Retinal pigment epithelial cell (primary cell): ENCODE results near the gene IL1R2.
"Not testable (repeated sequence)": the region's sequence is repeated elsewhere in the genome, so short reads cannot be mapped to it uniquely, and the experiment has no call there.

Source experiments
- DNase-seq: peaks from one replicate; pipeline ENCODE4 v3.0.0-alpha.2; 2010; ENCODE audit warnings: low read depth
- H3K4me3 ChIP-seq: 2 replicates; pipeline ENCODE4 v1.5.1; 2011; ENCODE audit warnings: mild to moderate bottlenecking, low read length, control low read depth, moderate library complexity
- TF ChIP-seq, protein P1 (sequence below): conservative IDR thresholded peaks from 2 replicates; pipeline ENCODE4 v1.5.1; 2011; ENCODE audit warnings: low read depth, low read length, control low read depth, inconsistent platforms

IL1R2 gene

DNA sequence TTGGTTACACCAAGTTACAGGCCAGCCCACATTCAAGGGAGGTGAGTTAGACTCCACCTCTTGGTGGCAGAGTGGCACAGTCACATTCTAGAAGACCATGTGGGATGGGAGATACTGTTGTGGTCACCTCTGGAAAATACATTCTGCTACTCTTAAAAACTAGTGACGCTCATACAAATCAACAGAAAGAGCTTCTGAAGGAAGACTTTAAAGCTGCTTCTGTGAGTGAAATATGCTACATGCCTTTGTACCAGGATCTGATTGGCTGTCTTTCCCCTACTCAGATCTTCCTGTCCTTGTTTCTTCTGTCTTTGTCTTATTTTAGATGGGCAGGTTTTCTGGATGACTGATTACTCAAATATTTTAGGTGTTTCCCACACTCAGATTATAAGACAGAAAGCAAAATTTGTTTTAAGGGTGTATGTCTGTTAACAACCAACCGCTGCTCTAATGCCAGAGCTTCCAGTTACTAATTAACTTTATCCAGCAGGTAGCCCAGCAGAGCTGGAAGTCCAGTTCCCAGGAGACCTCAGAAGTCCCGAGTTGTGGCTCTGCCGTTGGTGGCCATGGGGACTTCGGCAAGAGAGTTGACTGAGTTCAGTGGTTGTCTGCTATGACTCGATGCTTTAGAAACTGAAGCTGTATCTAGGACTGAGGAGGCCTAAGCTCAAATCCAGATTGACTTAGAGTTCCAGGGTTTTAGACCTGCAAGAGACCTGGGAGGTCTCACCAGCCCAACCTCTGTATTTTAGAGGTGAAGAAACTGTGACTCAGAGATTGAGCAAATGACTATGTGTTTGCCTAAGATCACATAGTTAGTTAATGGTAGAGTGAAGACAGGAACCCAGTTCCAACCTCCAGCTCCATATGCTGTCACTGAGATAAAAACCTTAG, 7.4 kb downstream of the IL1R2 start:
- TF ChIP-seq, protein P1, sequence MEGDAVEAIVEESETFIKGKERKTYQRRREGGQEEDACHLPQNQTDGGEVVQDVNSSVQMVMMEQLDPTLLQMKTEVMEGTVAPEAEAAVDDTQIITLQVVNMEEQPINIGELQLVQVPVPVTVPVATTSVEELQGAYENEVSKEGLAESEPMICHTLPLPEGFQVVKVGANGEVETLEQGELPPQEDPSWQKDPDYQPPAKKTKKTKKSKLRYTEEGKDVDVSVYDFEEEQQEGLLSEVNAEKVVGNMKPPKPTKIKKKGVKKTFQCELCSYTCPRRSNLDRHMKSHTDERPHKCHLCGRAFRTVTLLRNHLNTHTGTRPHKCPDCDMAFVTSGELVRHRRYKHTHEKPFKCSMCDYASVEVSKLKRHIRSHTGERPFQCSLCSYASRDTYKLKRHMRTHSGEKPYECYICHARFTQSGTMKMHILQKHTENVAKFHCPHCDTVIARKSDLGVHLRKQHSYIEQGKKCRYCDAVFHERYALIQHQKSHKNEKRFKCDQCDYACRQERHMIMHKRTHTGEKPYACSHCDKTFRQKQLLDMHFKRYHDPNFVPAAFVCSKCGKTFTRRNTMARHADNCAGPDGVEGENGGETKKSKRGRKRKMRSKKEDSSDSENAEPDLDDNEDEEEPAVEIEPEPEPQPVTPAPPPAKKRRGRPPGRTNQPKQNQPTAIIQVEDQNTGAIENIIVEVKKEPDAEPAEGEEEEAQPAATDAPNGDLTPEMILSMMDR, result no peak
- no peak for DNase-seq
- H3K4me3 ChIP-seq, result no peak overlapping the region

DNA sequence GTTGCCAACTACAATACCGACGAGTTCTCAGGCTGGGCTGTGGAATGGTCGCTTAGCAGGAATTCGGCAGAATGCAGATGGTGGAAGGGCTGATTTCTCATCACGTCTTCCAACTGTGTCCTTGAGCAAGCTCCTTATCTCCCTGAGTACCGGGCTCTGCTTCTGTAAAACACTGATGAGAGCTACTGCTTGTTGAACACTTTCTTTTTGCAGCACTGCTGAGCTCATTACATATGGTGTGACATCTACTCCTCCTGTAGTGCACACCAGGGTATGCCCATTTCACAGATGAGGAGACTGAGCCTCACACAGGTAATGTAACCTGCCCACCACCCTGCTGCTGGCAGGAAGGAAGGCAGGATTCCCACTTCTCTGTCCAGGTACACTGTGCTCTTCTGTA, 8.3 kb downstream of the IL1R2 start:
- TF ChIP-seq, protein P1, result no peak
- no peak for DNase-seq
- no peak overlapping the region for H3K4me3 ChIP-seq

DNA sequence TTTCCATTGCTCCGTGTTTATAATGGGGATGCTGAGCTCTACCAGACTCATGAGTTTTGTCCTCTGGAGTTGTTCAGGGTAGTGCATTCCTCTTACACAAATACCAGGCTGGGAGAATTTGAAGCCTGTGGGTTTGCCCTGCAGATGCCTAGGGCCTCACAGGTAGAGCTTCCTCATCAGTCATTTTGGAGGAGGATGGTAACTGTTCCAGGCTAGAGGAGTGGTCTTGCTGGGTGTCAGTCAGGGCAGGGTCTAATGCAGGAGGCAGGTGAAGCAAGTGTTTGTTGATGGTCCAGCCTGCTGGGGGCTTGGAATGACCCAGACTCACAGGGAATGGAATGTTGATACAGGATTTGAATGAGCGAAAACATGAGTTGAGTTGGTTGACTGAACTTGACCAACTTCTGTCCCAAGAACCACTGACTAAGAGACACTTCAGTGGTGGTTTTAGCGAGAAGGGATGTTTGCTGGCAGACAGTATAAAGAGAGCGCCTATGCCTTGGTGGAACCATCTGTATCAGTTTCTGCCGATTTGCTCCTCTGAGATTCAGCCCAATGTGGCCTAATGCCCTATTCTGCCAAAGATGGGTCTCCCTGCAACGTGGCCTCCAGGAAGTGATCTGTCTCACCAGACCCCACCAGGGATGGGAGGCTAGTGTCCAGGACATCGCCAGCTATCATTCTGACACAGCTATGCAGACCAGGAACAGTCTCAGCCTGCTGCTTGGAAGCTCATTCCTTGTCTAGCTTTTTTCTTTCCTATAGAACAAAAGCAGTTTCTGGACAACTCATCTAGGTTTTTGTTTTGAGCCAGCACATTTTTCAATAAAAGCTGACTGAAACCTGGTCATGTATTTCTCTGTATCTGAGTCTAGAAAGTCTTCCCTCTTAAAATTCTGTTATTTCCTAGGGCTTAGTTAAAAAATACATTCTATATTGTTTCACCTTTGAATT, 9.3 kb downstream of the IL1R2 start:
- TF ChIP-seq, protein P1, result no peak
- no peak overlapping the region for H3K4me3 ChIP-seq
- DNase-seq, result no peak

DNA sequence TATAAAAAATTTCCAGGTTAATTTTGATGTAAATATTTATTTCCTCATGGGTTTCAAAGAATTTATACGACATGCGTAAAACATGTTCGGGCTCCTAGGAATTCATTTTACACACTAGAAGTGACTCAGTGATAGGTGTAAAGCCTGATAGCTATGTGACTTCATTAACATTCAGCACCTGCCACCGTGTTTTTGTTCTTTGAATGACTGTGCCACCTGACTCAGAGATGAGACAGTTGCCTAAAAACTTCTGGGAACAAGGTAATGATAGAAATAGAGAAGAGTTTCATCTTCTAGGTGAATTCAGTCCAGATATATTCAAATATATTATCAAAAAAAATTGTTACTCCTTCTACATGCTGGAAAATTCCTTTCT, 10.0 kb downstream of the IL1R2 start:
- DNase-seq, result no peak
- no peak overlapping the region for H3K4me3 ChIP-seq
- TF ChIP-seq, protein P1, result no peak

DNA sequence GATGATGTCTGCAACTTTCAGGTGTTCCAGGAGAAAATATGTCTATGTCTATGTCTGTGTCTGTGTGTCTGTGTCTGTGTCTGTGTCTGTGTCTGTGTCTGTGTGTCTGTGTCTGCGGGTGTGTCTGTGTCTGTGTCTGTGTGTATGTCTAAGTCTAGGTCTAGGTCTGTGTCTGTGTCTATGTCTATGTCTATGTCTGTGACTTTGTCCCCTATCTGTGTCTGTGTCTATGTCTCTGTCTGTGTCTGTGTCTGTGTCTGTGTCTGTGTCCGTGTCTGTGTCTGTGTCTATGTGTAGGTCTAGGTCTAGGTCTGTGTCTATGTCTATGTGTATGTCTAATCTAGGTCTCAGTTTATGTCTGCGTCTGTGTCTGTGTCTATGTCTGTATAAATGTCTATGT, 10.5 kb downstream of the IL1R2 start:
- TF ChIP-seq, protein P1, result no peak
- H3K4me3 ChIP-seq, result no peak overlapping the region
- no peak for DNase-seq

DNA sequence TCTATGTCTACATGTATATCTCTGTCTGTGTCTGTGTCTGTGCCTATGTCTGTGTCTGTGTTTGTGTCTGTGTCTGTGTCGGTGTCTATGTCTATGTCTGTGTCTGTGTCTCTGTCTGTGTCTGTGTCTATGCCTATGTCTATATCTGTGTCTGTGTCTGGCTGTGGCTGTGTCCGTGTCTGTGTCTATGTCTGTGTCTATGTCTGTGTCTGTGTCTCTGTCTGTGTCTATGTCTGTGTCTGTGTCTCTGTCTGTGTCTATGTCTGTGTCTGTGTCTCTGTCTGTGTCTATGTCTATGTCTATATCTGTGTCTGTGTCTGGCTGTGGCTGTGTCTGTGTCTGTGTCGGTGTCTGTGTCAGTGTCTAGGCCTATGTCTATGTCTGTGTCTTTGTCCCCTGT, 11.1 kb downstream of the IL1R2 start:
- not testable (repeated sequence) for DNase-seq, H3K4me3 ChIP-seq

DNA sequence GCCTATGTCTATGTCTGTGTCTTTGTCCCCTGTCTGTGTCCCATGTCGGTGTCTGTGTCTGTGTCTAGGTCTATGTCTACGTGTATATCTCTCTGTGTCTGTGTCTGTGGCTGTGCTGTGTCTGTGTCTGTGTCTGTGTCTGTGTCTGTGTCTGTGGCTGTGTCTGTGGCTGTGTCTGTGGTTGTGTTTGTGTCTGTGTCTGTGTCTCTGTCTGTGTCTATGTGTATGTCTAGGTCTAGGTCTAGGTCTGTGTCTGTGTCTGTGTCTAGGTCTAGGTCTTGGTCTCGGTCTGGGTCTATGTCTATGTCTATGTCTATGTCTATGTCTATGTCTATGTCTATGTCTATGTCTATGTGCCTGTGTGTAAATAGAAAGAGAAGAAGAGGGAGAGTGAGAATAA, 11.9 kb downstream of the IL1R2 start:
- DNase-seq, result no peak
- TF ChIP-seq, protein P1, result no peak
- no peak overlapping the region for H3K4me3 ChIP-seq
